ENCODE data around the gene F10. TPM values are rescaled to one million over a fixed set of nuclear protein-coding genes. Genes with fewer than 3 reads are reported as not detected.

The F10 gene
- total and polyA plus RNA-seq, 4 donors: 3.2 to 19.9 (median 5.4) TPM

DNA sequence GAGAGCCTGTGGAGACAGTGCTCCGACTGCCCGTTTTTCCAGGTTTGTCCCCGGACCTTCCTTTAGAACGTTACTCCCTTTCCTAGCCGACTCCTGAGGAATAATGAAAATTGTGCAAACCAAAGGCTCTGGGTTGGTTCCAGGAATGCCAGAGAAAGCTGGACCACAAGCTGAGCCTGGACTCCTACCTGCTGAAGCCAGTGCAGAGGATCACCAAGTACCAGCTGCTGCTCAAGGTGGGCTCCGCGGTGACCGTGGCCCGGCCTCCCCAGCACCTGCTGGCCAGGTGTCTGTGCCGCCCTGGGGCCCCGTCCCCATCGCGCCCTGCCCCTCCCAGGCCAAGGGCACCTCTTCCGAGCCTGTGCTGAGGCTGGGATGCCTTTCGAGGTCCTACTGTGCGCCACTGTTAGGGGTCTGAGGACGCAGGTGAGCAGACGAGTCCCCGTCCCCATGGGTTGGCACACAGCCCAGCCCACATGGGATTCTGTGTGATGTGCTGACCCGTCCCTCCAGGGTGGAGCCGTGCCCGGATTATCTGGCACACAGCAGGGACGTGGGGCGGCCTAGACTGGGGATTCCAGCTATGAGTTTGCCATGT is 37.6 kb upstream of the F10 start:
- Histone ChIP-seq H3K27me3 (ENCODE audit: control insufficient read depth, insufficient read depth, low read length) (no peaks in the 10 kb centered on the region), H3K4me3 (ENCODE audit: low read depth, low read length) (no peak overlapping the region), H3K9me3 (ENCODE audit: control insufficient read depth, insufficient read depth, low read length) (no peaks in the 10 kb centered on the region), H3K36me3 (ENCODE audit: control insufficient read depth, insufficient read depth, low read length) (peaks cover 92% of the 10 kb centered on the region), H3K4me1 (ENCODE audit: control insufficient read depth, insufficient read depth, low read length) (peaks cover 10% of the 10 kb centered on the region), H3K27ac (ENCODE audit: low read depth, low read length) (no peak overlapping the region)
- DNase-seq (ENCODE audit: low read depth in 4 of 6, low spot score in 6 of 6): no peak
- WGBS (ENCODE audit: insufficient coverage): 90% methylated on average over 24 of the region's 24 CpGs

GRCh38 chr13:113086031-113086750 is 36.4 kb upstream of the F10 start:
- 82% methylated on average over 25 of the region's 32 CpGs for WGBS (ENCODE audit: insufficient coverage)
- no peak for DNase-seq (ENCODE audit: low read depth in 4 of 6, low spot score in 6 of 6)
- Histone ChIP-seq H3K4me1 (ENCODE audit: control insufficient read depth, insufficient read depth, low read length) (peaks cover 10% of the 10 kb centered on the region), H3K27me3 (ENCODE audit: control insufficient read depth, insufficient read depth, low read length) (no peaks in the 10 kb centered on the region), H3K36me3 (ENCODE audit: control insufficient read depth, insufficient read depth, low read length) (peaks cover 92% of the 10 kb centered on the region), H3K27ac (ENCODE audit: low read depth, low read length) (no peak overlapping the region), H3K9me3 (ENCODE audit: control insufficient read depth, insufficient read depth, low read length) (no peaks in the 10 kb centered on the region), H3K4me3 (ENCODE audit: low read depth, low read length) (no peak overlapping the region)

DNA sequence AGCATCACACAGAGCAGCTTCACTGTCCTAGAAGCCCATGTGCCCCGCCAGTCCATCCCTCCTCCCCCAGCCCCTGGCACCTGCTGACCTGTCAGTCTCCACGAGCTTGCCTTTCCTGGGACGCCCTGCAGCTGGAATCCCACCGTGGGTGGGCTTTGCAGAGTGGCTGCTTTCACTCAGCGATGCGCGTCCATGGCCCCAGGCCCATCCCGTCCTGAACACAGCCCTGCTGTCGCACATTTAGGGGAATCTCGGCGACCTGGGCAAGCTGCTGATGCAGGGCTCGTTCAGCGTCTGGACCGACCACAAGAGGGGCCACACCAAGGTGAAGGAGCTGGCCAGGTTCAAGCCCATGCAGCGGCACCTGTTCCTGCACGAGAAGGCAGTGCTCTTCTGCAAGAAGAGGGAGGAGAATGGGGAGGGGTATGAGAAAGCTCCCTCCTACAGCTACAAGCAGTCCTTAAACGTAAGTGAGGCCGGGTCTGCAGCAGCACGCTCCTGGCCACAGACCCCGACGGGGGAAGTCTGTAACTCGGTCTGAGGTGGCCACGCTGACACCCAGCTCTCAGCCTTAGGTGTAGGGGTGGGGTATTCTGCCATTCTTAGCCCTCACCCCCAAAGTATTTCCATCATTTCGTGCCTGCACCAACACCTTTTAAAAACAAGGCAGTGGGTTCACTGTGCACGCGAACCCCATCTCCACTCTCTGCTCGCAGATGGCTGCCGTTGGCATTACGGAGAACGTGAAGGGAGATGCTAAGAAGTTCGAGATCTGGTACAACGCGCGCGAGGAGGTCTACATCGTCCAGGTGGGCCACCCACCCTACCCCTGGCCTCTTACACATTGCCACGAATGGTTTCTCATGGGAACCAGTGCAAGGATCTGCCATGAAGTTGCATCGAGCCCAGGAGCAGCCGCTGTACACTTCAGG is 35.3 kb upstream of the F10 start:
- Histone ChIP-seq H3K9me3 (ENCODE audit: control insufficient read depth, insufficient read depth, low read length) (no peaks in the 10 kb centered on the region), H3K36me3 (ENCODE audit: control insufficient read depth, insufficient read depth, low read length) (peaks cover 95% of the 10 kb centered on the region), H3K27me3 (ENCODE audit: control insufficient read depth, insufficient read depth, low read length) (no peaks in the 10 kb centered on the region), H3K4me3 (ENCODE audit: low read depth, low read length) (no peak overlapping the region), H3K4me1 (ENCODE audit: control insufficient read depth, insufficient read depth, low read length) (peaks cover 10% of the 10 kb centered on the region), H3K27ac (ENCODE audit: low read depth, low read length) (no peak overlapping the region)
- DNase-seq (ENCODE audit: low read depth in 4 of 6, low spot score in 6 of 6): no peak
- 87% methylated on average over 30 of the region's 39 CpGs for WGBS (ENCODE audit: insufficient coverage)

DNA sequence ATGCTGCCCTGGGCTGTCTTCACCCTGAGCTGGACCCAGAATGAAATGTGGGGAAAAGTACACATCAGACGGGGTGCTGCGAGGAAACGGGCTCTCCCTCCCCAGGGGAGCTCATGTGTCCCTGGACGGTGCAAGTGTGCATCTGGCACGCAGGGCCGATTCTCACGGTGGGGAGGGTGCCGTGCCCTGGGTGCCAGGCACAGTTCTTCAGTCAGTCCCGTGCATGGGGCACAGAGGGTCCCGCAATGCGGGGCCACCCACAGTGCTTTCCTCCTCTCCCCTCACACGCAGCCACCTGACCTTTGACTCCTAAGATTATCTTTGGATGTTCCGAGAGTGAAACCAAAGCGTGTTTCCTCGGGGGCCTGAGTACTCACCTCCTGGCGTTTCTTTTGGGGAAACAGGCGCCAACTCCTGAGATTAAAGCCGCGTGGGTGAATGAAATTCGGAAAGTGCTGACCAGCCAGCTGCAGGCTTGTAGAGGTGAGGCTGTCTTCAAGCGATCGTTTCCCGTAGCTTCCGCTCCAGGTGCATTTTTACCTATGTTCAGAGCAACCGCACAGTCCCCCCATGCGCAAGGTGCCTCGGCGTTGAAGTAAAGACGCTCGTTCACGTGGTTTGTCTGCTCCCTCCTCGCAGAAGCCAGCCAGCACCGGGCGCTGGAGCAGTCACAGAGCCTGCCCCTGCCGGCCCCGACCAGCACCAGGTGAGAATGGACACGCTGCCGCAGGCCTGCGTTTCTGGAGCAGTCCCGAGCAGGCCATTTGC is 34.5 kb upstream of the F10 start:
- Histone ChIP-seq H3K4me1 (ENCODE audit: control insufficient read depth, insufficient read depth, low read length) (peaks cover 12% of the 10 kb centered on the region), H3K36me3 (ENCODE audit: control insufficient read depth, insufficient read depth, low read length) (peaks cover 95% of the 10 kb centered on the region), H3K27ac (ENCODE audit: low read depth, low read length) (no peak overlapping the region), H3K27me3 (ENCODE audit: control insufficient read depth, insufficient read depth, low read length) (no peaks in the 10 kb centered on the region), H3K4me3 (ENCODE audit: low read depth, low read length) (no peak overlapping the region), H3K9me3 (ENCODE audit: control insufficient read depth, insufficient read depth, low read length) (no peaks in the 10 kb centered on the region)
- WGBS (ENCODE audit: insufficient coverage): 90% methylated on average over 39 of the region's 40 CpGs
- DNase-seq (ENCODE audit: low read depth in 4 of 6, low spot score in 6 of 6): no peak

GRCh38 chr13:113088691-113089020 is 33.9 kb upstream of the F10 start:
- Histone ChIP-seq H3K4me1 (ENCODE audit: control insufficient read depth, insufficient read depth, low read length) (peaks cover 9% of the 10 kb centered on the region), H3K27ac (ENCODE audit: low read depth, low read length) (no peak overlapping the region), H3K27me3 (ENCODE audit: control insufficient read depth, insufficient read depth, low read length) (no peaks in the 10 kb centered on the region), H3K4me3 (ENCODE audit: low read depth, low read length) (no peak overlapping the region), H3K9me3 (ENCODE audit: control insufficient read depth, insufficient read depth, low read length) (no peaks in the 10 kb centered on the region), H3K36me3 (ENCODE audit: control insufficient read depth, insufficient read depth, low read length) (peaks cover 95% of the 10 kb centered on the region)
- WGBS (ENCODE audit: insufficient coverage): 85% methylated on average over 16 of the region's 17 CpGs
- no peak for DNase-seq (ENCODE audit: low read depth in 4 of 6, low spot score in 6 of 6)

GRCh38 chr13:113089693-113090414 is 32.7 kb upstream of the F10 start:
- WGBS (ENCODE audit: insufficient coverage): 74% methylated on average over 33 of the region's 36 CpGs
- Histone ChIP-seq H3K4me1 (ENCODE audit: control insufficient read depth, insufficient read depth, low read length) (peaks cover 17% of the 10 kb centered on the region), H3K27ac (ENCODE audit: low read depth, low read length) (no peak overlapping the region), H3K36me3 (ENCODE audit: control insufficient read depth, insufficient read depth, low read length) (peaks cover 99% of the 10 kb centered on the region), H3K4me3 (ENCODE audit: low read depth, low read length) (no peak overlapping the region), H3K9me3 (ENCODE audit: control insufficient read depth, insufficient read depth, low read length) (no peaks in the 10 kb centered on the region), H3K27me3 (ENCODE audit: control insufficient read depth, insufficient read depth, low read length) (no peaks in the 10 kb centered on the region)
- no peak for DNase-seq (ENCODE audit: low read depth in 4 of 6, low spot score in 6 of 6)

- Histone ChIP-seq H3K4me1 (ENCODE audit: control insufficient read depth, insufficient read depth, low read length) (peaks cover 17% of the 10 kb centered on the region), H3K9me3 (ENCODE audit: control insufficient read depth, insufficient read depth, low read length) (no peaks in the 10 kb centered on the region), H3K36me3 (ENCODE audit: control insufficient read depth, insufficient read depth, low read length) (peaks cover 98% of the 10 kb centered on the region), H3K27me3 (ENCODE audit: control insufficient read depth, insufficient read depth, low read length) (no peaks in the 10 kb centered on the region), H3K4me3 (ENCODE audit: low read depth, low read length) (no peak overlapping the region), H3K27ac (ENCODE audit: low read depth, low read length) (no peak overlapping the region)
- WGBS (ENCODE audit: insufficient coverage): 76% methylated on average over 8 of the region's 13 CpGs
- DNase-seq (ENCODE audit: low read depth in 4 of 6, low spot score in 6 of 6): no peak
Observed at GRCh38 chr13:113090415-113090770, 32.2 kb upstream of the F10 start.

- no peaks in the 10 kb centered on the region for H3K27me3 ChIP-seq (ENCODE audit: control insufficient read depth, insufficient read depth, low read length)
- H3K4me3 ChIP-seq (ENCODE audit: low read depth, low read length): no peak overlapping the region
- H3K9me3 ChIP-seq (ENCODE audit: control insufficient read depth, insufficient read depth, low read length): no peaks in the 10 kb centered on the region
- H3K4me1 ChIP-seq (ENCODE audit: control insufficient read depth, insufficient read depth, low read length): peaks cover 17% of the 10 kb centered on the region
- no peak for DNase-seq (ENCODE audit: low read depth in 4 of 6, low spot score in 6 of 6)
- H3K36me3 ChIP-seq (ENCODE audit: control insufficient read depth, insufficient read depth, low read length): peaks cover 98% of the 10 kb centered on the region
- WGBS (ENCODE audit: insufficient coverage): 86% methylated on average over 18 of the region's 24 CpGs
- H3K27ac ChIP-seq (ENCODE audit: low read depth, low read length): no peak overlapping the region
Observed at GRCh38 chr13:113090806-113091205, 31.8 kb upstream of the F10 start.

All from spinal cord (tissue), 10 donors.